Heart left ventricle (tissue), 13 donors: ENCODE data around the gene TEX2.

ENCODE experiments used
- CTCF ChIP-seq, 12 donors: fragments of 200-600 bp; sonication (generic) in 4 of 12; IDR thresholded peaks; one replicate each; pipeline versions ENCODE4 v1.5.0 to v1.8.0; 2018 to 2022; ENCODE audit warnings: antibody characterized with exemption in 12 of 12, mild to moderate bottlenecking in 5 of 12
- POLR2A ChIP-seq, 2 donors: fragments of 450-650 bp; IDR thresholded peaks; one replicate each; pipeline ENCODE4 v1.6.1; 2017; ENCODE audit warnings: antibody characterized with exemption in 2 of 2, mild to moderate bottlenecking in 2 of 2, moderate library complexity in 2 of 2
- donor health status: ischemic (EF 13 %, LVEDD 7.1; RV severe dilation, severe dysfunction).
- donor health status: DM: no; HTN: yes; CAD: no.
- donor health status: DM: no; HTN: no; CAD: no.
- donor health status: ischemic (EF 25% LVEDD 6.9; RV normal size, moderate dysfunction).
- donor health status: ischemic (EF 25% LVEDD 5.7; RV mildly dilated, moderate dysfunction).
- donor health status: ischemic (EF 35%, LVEDD 5.7; RV mildly dilated, moderate dysfunction).
- donor health status: nonischemic (EF 11% LVEDD 7.7; RV severe dilation, severe dysfunction).
- donor health status: DM: yes; HTN: yes; CAD: no.
- donor health status: PGD.
- donor health status: ischemic (EF 29% LVEDD 5.4; RV normal size, mild dysfunction).
- donor health status: nonischemic (EF 23%, LVEDD 6.1; RV moderate dilation, normal function).

GRCh38 chr17:64109400-64109799 is 153.7 kb downstream of the TEX2 start:
- TF ChIP-seq CTCF (IDR thresholded peaks at IDR 0.05): no peak
- TF ChIP-seq POLR2A (IDR thresholded peaks at IDR 0.05): no peak
